ENCODE results near the gene SOX4.
"Not testable (repeated sequence)": the region's sequence is repeated elsewhere in the genome, so short reads cannot be mapped to it uniquely, and the experiment has no call there.

Gene SOX4

GRCh38 chr6:21593412-21593926, at the start of gene SOX4:
Gene SOX4, plus strand, starts transcription at chr6:21593751. Its CDS starts 784 bp downstream, at chr6:21594535.
- peak; percentile 91 for DNase-seq (ENCODE audit: low spot score)

DNA sequence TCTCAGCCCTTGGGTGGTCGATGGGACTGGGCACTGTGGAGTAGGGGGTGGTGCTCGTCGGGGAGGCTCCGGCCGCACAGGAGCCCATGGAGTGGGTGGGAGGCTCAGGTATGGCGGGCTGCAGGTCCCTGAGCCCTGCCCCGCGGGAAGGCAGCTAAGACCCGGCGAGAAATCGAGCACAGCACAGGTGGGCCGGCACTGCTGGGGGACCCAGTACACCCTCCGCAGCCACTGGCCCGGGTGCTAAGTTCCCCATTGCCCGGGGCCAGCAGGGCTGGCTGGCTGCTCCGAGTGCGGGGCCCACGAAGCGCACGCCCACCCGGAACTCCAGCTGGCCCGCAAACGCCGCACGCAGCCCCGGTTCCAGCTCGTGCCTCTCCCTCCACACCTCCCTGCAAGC, 41.3 kb upstream of the SOX4 start:
- not testable (repeated sequence) for DNase-seq (ENCODE audit: low spot score)

- no peak for DNase-seq (ENCODE audit: low spot score)
Observed at GRCh38 chr6:21554286-21554685, 39.3 kb upstream of the SOX4 start.

- no peak for DNase-seq (ENCODE audit: low spot score)
Observed at GRCh38 chr6:21555197-21555596, 38.4 kb upstream of the SOX4 start.

DNA sequence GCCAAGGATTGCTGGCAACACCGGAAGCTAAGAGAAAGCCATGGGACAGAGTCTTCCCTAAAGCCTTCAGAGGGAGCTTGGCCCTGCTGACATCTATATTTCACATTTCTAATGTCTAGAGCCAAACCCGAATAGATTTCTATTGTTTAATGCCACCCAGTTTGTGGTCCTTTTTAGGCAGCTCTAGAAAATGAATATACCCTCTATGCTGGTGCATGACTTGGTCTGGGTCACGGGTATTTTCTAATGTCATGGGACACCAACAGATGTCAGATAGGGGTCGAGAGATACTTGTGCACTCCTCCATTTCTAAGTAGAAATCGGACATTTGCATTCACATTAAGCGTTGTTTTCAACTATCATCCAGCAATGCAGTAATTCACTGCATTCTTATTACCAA, 37.0 kb upstream of the SOX4 start:
- DNase-seq (ENCODE audit: low spot score), result no peak

GRCh38 chr6:21556968-21557721, 36.4 kb upstream of the SOX4 start:
- no peak for DNase-seq (ENCODE audit: low spot score)

GRCh38 chr6:21559238-21559637, 34.3 kb upstream of the SOX4 start:
- no peak for DNase-seq (ENCODE audit: low spot score)

DNA sequence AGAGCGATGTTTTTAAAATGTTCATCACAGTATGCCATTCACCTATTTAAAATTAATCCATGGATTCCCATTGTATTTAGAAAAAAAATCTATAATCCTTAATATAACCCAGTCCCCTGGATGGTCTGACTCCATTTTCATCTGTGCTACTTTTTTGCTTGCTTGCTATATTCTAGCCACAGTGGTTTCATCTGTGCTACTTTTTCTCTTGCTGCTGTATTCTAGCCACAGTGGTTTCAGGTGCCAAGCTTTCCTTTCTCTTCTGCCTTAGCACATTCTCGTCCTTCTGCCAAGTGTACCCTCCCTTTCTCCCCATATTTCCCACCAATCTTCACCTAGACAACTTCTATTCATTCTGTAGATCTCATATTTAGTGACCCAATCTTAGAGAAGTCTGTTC, 33.3 kb upstream of the SOX4 start:
- no peak for DNase-seq (ENCODE audit: low spot score)

DNA sequence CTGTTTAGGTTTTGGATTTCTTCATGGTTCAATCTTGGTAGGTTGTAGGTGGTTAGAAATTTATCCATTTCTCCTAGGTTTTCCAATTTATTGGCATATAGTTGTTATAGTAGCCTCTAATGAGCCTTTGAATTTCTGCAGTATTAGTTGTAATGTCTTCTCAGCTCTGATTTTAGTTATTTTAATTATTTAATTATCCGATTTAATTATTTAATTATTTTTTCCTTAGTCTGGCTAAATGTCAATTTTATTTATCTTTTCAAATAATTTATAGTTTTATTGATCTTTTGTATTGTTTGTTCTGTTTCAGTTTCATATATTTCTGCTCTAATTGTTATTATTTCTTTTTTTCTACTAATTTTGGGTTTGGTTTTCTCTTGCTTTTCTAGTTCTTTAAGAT, 28.1 kb upstream of the SOX4 start:
- no peak for DNase-seq (ENCODE audit: low spot score)

- DNase-seq (ENCODE audit: low spot score), result no peak
Observed at GRCh38 chr6:21578523-21578922, 15.0 kb upstream of the SOX4 start.

- DNase-seq (ENCODE audit: low spot score), result no peak
Observed at GRCh38 chr6:21582651-21583050, 10.9 kb upstream of the SOX4 start.

GRCh38 chr6:21586300-21586699, 7.3 kb upstream of the SOX4 start:
- DNase-seq (ENCODE audit: low spot score), result no peak

DNA sequence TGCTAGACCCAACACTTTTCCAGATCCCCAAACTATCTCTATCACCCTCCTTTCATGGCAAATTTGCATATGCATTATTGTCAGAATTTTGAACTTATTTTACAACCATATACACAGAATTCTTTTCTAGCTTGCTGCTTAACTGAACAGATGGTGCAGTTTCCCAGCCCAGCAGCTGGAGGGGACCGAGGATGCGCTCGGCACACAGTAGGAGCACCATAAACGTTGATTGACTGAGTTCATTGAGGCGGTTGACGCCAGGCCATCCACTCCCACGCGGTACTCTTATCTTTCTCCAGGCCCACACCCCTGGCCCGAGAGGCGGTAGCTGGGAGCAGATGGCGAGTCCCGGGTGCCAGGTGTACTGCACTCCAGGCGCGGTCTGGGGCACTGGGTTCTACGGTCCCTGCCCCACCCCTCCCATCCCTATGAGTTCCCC, 6.8 kb upstream of the SOX4 start:
- no peak for DNase-seq (ENCODE audit: low spot score)

- peak; percentile 62 for DNase-seq (ENCODE audit: low spot score)
Observed at GRCh38 chr6:21587179-21587960, 6.2 kb upstream of the SOX4 start.

DNA sequence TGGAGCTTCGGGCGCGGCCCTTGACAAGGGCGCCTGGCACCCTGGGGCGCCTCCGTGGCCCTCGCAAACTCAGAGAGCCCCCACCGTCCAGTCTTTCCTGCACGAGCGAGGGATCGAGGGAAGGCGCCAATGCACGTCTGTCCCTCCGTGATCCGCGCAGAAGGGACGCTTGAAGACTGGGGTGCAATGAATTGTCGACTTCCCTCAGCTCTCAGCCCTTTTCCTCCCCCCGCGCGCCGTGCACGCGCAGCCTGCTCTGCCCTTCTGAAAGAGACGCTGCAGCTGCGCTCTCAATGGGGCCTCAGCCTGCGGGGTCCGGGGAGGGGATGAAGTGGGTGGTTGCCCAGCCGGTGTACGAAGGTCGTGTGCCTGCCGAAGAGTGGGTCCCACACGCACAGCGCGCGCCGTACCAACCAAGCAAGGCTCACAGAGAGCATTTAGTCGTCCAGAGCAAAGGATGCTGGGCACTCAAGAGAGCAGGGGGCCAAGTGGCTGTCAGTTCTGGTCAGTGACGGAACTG, 5.5 kb upstream of the SOX4 start:
- peak; percentile 39 for DNase-seq (ENCODE audit: low spot score)

DNA sequence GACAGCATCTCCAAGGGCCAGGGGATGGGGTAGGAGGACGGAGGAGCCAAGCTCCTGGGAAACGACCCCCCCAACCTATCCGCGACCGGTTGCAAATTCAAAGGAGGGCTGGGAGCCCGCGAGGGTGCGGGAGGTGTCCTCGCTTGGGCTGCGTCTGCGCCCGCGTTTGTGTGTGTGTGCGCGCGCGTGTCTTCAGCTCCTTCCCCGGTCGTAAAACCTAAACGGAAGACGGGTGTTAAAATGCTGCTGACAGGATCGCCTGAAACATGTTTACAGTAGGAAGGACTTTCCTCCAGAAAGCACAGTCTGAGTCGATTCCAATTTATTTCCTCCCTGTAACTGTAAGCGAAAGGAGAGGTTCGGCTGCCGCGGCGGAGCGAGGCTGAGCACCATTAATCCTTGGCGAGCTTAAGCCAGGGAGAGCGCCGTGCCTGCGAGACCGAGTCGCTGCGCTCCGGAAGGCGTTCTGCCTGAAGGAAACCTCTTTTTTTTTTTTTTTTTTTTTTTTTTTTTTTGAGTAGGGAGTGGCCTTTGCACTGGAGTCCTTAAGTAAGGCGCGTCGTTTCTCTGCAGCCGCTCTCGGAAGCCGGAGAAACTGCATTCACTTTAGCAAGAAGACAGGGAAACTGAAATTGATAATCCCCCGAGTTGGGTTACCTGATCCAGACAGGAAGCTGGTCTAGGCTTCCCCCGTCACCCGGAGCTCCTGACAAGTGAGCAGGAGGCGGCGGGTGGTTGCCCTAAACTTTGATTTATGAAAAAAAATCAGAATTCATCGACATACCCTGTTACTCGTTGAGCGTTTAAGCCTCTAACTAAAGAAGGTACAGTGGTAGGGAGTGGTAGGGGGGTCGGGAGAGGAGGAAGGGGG, 4.8 kb upstream of the SOX4 start:
- peak; percentile 78 for DNase-seq (ENCODE audit: low spot score)

DNA sequence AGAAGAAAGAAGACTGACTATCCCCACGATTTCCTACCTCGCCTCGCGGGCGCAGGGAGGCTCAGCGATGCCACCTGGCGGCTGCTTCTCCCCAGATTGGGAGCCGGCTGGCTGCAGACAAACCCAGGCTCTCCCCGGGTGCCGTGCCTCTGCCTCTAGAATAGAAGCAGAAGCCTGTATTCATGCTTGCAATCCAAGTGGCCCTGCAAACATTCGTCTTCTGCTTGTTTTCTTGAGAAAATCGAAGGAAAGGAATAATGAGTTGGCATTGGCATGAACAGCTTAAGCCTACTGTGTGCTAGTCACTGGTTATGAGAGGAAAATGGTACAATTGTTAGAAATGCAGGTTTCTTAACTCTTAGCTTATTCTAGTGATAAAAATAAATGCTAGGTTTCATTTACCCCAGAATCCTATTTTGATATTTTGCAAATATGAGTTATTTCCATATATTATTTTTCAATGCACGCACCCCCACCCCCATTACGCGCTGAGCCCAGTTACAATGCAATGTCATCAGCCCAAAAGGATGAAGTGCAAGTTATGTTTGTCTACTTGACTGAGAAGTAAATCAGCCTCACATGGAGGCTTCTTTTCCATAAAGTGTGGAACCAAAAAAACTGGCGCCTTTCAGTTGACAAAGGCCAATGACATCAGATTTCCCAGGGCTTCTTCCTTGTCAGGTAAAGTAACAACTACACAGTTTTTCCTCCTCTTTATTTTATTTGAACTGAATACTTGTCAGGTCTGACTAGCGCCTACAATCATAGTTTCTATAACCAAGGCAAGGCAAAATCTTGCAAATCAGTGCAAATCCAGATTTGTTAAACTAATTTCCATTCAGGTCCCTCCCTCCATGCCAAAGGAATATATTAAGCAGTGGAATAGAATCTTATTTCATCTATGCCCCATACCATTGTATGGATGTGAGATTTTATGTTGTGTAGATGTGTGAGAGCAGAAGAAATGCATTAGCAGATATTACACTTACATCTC, 3.9 kb upstream of the SOX4 start:
- DNase-seq (ENCODE audit: low spot score), result peak; percentile 84

DNA sequence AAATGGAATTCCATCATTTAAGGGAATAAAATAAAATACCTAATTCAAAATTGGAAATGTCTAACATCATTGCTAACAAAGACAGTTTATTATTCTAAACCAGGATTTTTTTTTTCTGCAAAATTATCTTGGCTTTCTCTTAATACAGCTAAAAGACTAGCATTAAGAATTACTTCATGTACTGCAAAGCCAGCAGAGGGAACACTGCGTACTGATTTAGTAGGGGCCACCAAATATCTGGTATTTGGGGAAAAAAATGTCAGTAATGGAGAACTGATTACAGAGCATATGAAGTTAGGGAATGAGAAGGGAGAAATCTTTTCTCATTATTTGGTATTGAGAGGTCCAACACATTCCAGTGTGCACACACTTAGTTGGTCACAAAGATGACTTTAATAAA, 3.2 kb upstream of the SOX4 start:
- no peak for DNase-seq (ENCODE audit: low spot score)

DNA sequence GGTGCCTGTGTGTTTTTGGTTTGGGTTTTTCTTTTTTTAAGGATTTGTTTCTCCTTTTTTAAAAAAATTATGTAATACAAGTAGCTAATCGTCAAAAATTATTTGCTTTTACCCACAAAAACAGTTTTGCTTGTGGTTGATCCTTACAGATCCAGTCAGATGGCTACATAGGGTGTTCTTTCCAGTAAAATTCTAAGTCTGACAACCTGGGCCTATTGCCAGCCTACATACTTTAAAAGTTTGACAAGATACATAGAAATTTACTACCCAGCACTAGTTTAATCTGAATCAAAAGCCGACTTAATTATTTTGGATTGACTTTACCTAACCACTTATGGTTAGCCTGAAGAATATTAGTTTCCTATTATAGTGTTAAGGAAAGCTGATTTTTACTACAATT, 2.1 kb upstream of the SOX4 start:
- DNase-seq (ENCODE audit: low spot score), result no peak

- no peak for DNase-seq (ENCODE audit: low spot score)
Observed at GRCh38 chr6:21592953-21593352, 598 bp upstream of the SOX4 start.

DNA sequence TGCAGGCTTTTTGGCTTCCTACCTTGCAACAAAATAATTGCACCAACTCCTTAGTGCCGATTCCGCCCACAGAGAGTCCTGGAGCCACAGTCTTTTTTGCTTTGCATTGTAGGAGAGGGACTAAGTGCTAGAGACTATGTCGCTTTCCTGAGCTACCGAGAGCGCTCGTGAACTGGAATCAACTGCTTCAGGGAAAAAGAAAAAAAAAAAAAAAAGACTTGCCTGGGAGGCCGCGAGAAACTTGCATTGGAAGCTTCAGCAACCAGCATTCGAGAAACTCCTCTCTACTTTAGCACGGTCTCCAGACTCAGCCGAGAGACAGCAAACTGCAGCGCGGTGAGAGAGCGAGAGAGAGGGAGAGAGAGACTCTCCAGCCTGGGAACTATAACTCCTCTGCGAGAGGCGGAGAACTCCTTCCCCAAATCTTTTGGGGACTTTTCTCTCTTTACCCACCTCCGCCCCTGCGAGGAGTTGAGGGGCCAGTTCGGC, 420 bp downstream of the SOX4 start:
- peak; percentile 33 for DNase-seq (ENCODE audit: low spot score)

All from AG20443 (cell line).